ENCODE results near the gene ATAD2B. TPM values are rescaled to one million over a fixed set of nuclear protein-coding genes. Genes with fewer than 3 reads are reported as not detected.

ATAD2B gene
- total RNA-seq, 4 donors from 2014 or later = 22.9 to 34.9 (median 28.5) TPM

GRCh38 chr2:23705771-23706612 lies 220.9 kb downstream of the ATAD2B start:
- no peak for TF ChIP-seq CTCF (IDR thresholded peaks at IDR 0.05; ENCODE audit: low read depth)

GRCh38 chr2:23703583-23704385 lies 223.1 kb downstream of the ATAD2B start:
- no peak for TF ChIP-seq CTCF (IDR thresholded peaks at IDR 0.05; ENCODE audit: low read depth)

- TF ChIP-seq CTCF (IDR thresholded peaks at IDR 0.05; ENCODE audit: low read depth) = no peak
Observed at GRCh38 chr2:23703037-23703582, 223.8 kb downstream of the ATAD2B start.

- TF ChIP-seq CTCF (IDR thresholded peaks at IDR 0.05; ENCODE audit: low read depth) = no peak
Observed at GRCh38 chr2:23700627-23701026, 226.3 kb downstream of the ATAD2B start.

- no peak for TF ChIP-seq CTCF (IDR thresholded peaks at IDR 0.05; ENCODE audit: low read depth)
Observed at GRCh38 chr2:23699580-23699925, 227.4 kb downstream of the ATAD2B start.

DNA sequence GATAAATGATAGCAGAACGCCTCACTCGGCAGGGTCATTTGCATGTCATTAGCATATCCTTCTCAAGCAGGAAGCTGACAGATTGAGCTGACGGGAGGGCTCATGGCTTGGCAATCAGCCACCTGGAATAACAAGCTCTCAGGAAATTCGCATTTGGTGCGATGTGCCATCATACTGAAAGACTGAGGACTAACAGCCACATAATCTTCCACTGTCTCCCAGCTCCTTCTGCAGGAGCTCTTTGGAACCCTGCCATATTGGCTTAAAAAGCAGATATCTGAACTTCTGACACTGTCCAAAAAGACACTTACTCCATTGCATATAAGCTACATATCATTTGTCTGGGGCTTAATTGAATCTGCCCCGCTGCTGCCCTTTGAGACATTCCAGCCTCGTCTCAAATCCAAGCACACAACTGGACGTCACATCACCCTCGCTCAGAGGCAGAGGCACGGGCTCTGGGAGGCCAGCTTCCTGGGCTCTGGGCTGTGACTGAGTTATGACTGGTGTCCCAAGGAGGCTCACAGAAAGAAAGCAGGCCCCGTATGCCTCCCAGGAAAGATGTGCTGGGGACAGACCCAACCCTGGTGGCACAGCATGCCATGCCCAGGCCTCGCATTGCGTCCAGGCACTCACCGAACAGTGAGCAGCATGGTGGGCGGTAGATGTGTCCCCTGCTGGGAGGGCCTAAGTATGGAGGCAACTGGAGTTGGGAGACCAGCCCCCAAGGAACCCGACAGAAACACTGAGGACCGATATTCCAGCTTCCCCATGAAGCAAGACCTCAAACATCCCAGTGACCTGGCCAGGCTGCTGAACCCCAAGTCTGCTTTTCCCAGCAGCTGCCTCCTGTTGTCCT lies 228.0 kb downstream of the ATAD2B start:
- TF ChIP-seq CTCF (IDR thresholded peaks at IDR 0.05; ENCODE audit: low read depth) = no peak

Other genes with a start within 250 kb of the ATAD2B start
- gene UBXN2A, start 13.3 kb upstream of the ATAD2B start, total RNA-seq = 10 to 100 TPM; 13.9 to 17.9 (median 15.0) TPM
- not detected for gene MFSD2B, start 83.0 kb upstream of the ATAD2B start, total RNA-seq
- gene WDCP, start 120.3 kb upstream of the ATAD2B start, total RNA-seq = 1 to 10 TPM; 3.8 to 6.5 (median 5.1) TPM
- gene FKBP1B, start 122.6 kb upstream of the ATAD2B start, total RNA-seq = 1 to 10 TPM; 3.6 to 8.7 (median 7.3) TPM
- gene SF3B6, start 149.2 kb upstream of the ATAD2B start, total RNA-seq = 100 to 1,000 TPM in 1 of 4 donors, 10 to 100 TPM in 3; 54.6 to 162 (median 89.1) TPM
- 10 to 100 TPM; 10.4 to 26.8 (median 20.4) TPM for gene TP53I3, start 157.7 kb upstream of the ATAD2B start, total RNA-seq
- gene PFN4, start 196.2 kb upstream of the ATAD2B start, total RNA-seq = 1 to 10 TPM in 1 of 4 donors, under 1 TPM in 1, not detected in 2; 0.85 to 1.3 TPM
- gene FAM228B, start 196.3 kb upstream of the ATAD2B start, total RNA-seq = 10 to 100 TPM; 27.1 to 43.0 (median 37.1) TPM
- gene FAM228A, start 247.9 kb upstream of the ATAD2B start, total RNA-seq = 1 to 10 TPM; 1.0 to 8.2 (median 2.4) TPM